SH-SY5Y (cell line): ENCODE data around the gene TCFL5.

Source experiments
- GATA2 ChIP-seq: IDR thresholded peaks from 2 replicates; pipeline ENCODE4 v1.6.1; 2011; ENCODE audit warnings: mild to moderate bottlenecking, low read depth, low read length
- GATA3 ChIP-seq: IDR thresholded peaks from 2 replicates; pipeline ENCODE4 v1.6.1; 2011; ENCODE audit warnings: low read depth, mild to moderate bottlenecking, low read length, moderate library complexity

DNA sequence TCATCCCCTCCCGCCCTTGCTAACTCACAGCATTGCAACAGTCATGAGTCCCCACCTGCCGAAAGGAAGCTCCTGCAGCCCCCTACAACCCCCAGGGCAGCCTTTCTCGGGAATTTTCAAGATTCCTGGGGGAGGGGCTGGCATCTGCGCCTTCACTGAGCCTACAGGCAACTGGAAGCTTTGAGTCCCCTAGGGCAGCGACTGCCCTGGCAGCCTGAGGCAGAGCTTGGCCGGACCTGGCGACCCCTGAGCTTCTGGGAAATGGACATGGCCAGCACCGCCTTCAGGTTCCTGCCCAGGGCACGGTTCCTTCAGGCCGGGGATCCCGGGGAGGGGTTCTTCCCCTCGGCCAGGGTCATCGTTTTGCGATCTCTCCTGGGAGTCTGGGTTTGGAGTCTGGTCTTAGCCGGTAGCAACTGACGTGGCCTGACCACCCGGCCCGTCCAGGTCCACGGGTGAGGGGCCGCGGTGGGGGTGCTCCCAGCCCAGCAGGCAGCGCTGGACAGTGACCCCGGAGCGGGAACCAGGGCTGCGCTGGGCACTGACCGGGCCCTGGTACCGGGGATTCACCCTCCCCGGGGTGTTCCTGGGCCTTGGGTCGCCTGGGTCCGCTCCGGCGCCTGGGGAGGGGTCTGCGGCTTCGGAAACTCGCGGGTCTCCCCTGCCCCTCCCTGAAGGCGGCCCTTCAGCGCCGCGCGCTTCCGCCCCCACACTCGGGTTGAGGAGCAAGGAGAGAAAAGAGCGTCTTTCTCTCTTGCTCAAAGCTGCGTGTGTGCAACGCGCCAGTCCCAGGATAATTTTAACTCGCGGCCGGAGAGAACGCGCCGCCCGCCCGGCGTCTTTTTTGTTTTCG is 45.4 kb downstream of the TCFL5 start:
- TF ChIP-seq GATA3, result no peak
- no peak for TF ChIP-seq GATA2
